ENCODE results near the gene TSSK6. TPM values are rescaled to one million over a fixed set of nuclear protein-coding genes. Genes with fewer than 3 reads are reported as not detected.
"Not testable (repeated sequence)": the region's sequence is repeated elsewhere in the genome, so short reads cannot be mapped to it uniquely, and the experiment has no call there.

TSSK6 gene
- total and polyA plus RNA-seq, 9 donors: 0.31 to 0.80 (median 0.64) TPM

DNA sequence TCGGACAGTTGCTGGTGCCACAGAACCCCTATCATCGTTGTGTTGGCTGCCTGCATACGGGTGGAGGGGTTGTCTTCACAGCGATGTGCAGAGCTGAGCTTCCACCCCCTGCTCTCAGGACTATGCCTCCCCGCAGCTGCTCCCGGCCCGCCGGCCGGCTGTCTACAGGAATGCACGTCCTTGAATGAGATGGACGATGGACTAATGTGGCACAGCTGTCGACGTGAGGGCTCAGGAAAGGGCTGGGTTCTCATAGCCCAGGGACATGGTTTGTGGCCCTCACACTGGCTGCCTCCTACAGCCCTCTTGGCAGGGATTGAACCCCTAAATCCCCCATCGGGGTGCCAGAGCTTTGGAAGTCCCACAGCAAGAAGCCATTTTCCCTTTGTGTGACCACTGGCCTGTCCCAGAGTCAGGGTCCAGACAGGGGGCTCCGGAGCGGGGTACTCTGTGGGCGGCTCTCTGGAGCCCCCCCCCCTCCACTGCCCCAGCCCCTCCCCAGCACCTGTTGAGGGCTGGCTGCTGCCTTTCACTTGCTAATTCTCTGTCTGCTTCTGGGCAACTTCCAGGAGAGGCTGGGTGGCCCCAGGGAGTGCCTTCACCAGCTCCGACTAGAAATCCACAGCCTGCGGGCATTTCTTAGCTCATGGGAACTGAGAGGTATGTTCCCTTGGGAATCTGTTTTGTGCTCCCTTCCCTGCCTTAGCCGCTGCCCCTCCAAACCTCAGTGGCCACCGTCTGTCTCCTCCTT lies 40.2 kb downstream of the TSSK6 start:
- Histone ChIP-seq H3K4me1 (ENCODE audit: control insufficient read depth, insufficient read depth, low read length) (peaks cover 55% of the 10 kb centered on the region), H3K27me3 (ENCODE audit: control insufficient read depth, insufficient read depth, low read length) (no peaks in the 10 kb centered on the region), H3K27ac (ENCODE audit: low read length) (peak overlapping the region; percentile 93), H3K9me3 (replicated peaks; ENCODE audit: control insufficient read depth, low read depth, low read length) (no peaks in the 10 kb centered on the region), H3K4me3 (ENCODE audit: low read length) (peak overlapping the region; percentile 18), H3K36me3 (ENCODE audit: control insufficient read depth, insufficient read depth, low read length) (peaks cover 17% of the 10 kb centered on the region)
- DNase-seq: peak; percentile 92
- 43% methylated on average over 14 of the region's 21 CpGs for WGBS (ENCODE audit: insufficient coverage)

DNA sequence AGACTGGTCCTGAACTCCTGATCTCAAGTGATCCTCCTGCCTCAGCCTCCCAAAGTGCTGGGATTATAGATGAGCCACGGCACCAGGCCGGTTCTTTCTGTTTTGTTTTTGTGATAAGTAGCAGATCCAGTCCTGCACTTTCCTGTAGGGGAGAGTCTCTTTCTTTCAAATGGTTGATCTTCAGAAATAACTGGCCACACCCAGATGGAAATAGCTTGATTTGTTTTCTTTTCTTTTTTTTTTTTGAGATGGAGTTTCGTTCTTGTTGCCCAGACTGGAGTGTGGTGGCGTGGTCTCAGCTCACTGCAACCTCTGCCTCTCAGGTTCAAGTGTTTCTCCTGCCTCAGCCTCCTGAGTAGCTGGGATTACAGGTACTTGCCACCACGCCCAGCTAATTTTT lies 43.2 kb downstream of the TSSK6 start:
- Histone ChIP-seq H3K4me1 (ENCODE audit: control insufficient read depth, insufficient read depth, low read length) (peaks cover 45% of the 10 kb centered on the region), H3K36me3 (ENCODE audit: control insufficient read depth, insufficient read depth, low read length) (peaks cover 23% of the 10 kb centered on the region), H3K9me3 (replicated peaks; ENCODE audit: control insufficient read depth, low read depth, low read length) (peaks cover 20% of the 10 kb centered on the region)
- H3K27ac ChIP-seq (ENCODE audit: low read length); DNase-seq; H3K4me3 ChIP-seq (ENCODE audit: low read length); H3K27me3 ChIP-seq (ENCODE audit: control insufficient read depth, insufficient read depth, low read length): not testable (repeated sequence)
- 83% methylated on average over 1 of the region's 5 CpGs for WGBS (ENCODE audit: insufficient coverage)

DNA sequence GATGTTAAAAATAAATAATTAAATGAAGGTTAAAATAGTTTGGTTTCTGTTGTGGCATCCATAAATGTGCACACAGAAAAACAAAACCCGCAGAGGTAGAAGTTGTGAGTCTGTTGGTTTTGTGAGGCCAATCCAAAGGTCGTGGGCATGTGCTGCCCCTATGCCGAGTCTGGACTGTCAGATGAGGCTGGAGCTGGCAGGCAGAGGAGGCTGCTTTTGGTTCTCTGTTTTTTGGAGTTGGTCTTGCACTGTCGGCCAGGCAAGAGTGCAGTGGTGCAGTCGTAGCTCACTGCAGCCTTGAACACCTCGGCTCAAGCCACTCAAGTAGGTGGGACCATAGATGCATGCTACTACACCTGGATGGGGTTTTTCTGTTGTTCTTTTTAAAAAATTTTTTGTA lies 43.7 kb downstream of the TSSK6 start:
- Histone ChIP-seq H3K4me1 (ENCODE audit: control insufficient read depth, insufficient read depth, low read length) (peaks cover 40% of the 10 kb centered on the region), H3K27me3 (ENCODE audit: control insufficient read depth, insufficient read depth, low read length) (no peaks in the 10 kb centered on the region), H3K9me3 (replicated peaks; ENCODE audit: control insufficient read depth, low read depth, low read length) (peaks cover 20% of the 10 kb centered on the region), H3K27ac (ENCODE audit: low read length) (no peak overlapping the region), H3K4me3 (ENCODE audit: low read length) (no peak overlapping the region), H3K36me3 (ENCODE audit: control insufficient read depth, insufficient read depth, low read length) (peaks cover 25% of the 10 kb centered on the region)
- DNase-seq: no peak
- 87% methylated on average over 3 of the region's 6 CpGs for WGBS (ENCODE audit: insufficient coverage)

DNA sequence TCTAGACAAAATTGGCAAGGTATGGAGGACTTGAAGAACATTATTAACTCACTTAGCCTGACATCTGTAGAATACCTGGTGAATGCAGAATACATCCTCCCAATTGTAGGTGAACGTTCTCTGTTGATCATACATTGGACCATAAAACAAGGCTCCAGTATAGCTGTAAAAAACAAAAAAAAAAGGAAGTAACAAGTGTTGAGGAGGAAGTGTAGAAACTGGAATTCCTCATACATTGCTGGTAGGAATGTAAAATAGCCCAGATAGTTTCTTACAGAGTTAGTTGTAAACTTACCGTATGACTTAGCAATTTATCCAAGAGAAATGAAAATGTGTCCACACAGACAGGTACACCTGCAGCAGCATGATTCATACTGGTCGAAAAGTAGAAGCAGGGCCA lies 44.8 kb downstream of the TSSK6 start:
- DNase-seq: no peak
- H3K27ac ChIP-seq (ENCODE audit: low read length): no peak overlapping the region
- no peak overlapping the region for H3K4me3 ChIP-seq (ENCODE audit: low read length)
- H3K36me3 ChIP-seq (ENCODE audit: control insufficient read depth, insufficient read depth, low read length): peaks cover 36% of the 10 kb centered on the region
- no peaks in the 10 kb centered on the region for H3K27me3 ChIP-seq (ENCODE audit: control insufficient read depth, insufficient read depth, low read length)
- peaks cover 38% of the 10 kb centered on the region for H3K4me1 ChIP-seq (ENCODE audit: control insufficient read depth, insufficient read depth, low read length)
- H3K9me3 ChIP-seq (replicated peaks; ENCODE audit: control insufficient read depth, low read depth, low read length): peaks cover 20% of the 10 kb centered on the region
- 100% methylated on average over 1 of the region's 3 CpGs for whole genome bisulfite sequencing (ENCODE audit: insufficient coverage)

DNA sequence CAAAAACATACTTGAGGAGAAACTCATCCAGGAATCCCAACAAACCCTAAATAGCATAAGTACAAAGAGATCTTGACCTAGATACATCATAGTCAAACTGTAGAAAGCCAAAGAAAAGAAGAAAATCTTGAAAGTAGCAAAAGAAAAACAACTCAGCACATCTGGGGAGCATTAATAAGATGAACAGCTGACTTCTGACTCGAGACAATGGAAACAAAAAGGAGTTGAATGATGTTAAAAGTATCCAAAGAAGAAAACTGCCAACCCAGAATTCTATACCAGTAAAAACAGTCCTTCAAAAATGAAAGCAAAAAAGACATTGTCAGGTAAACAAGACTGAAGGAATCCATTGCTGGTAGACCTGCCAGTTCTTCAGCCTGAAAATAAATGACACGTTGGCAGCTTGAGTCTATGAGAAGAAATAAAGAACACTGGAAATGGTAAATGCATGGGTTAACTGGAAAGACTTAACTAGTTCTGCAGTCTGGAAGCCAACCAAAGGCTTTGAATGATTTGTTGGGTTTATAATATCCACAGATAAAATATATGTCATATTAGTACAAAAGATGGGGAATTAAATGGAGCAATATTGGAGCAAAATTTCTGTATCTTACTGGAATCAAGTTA lies 46.8 kb downstream of the TSSK6 start:
- Histone ChIP-seq H3K4me1 (ENCODE audit: control insufficient read depth, insufficient read depth, low read length) (peaks cover 39% of the 10 kb centered on the region), H3K27me3 (ENCODE audit: control insufficient read depth, insufficient read depth, low read length) (no peaks in the 10 kb centered on the region), H3K4me3 (ENCODE audit: low read length) (no peak overlapping the region), H3K27ac (ENCODE audit: low read length) (no peak overlapping the region), H3K9me3 (replicated peaks; ENCODE audit: control insufficient read depth, low read depth, low read length) (peaks cover 20% of the 10 kb centered on the region), H3K36me3 (ENCODE audit: control insufficient read depth, insufficient read depth, low read length) (peaks cover 36% of the 10 kb centered on the region)
- DNase-seq: no peak
- WGBS (ENCODE audit: insufficient coverage): 100% methylated on average over 1 of the region's 2 CpGs

DNA sequence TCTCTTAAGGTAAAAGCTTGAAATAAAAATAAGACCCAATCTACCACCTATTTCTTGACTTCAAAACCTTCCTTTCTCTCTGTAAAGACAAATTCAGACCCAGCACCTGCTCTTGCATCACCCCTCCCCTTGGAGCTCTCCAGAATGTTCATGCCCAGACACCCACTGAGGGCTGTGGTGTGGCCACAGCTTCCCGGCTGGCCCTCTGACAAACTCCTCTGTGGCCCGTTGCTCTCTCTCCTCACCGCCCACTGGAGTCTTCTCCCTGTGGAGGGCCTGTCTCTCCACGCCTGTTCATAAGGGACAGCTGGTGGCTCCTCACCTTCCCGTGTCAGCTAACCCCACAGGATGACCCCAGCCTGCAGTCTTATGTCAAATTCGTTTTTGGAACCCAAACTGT lies 49.1 kb downstream of the TSSK6 start:
- Histone ChIP-seq H3K4me3 (ENCODE audit: low read length) (no peak overlapping the region), H3K36me3 (ENCODE audit: control insufficient read depth, insufficient read depth, low read length) (peaks cover 29% of the 10 kb centered on the region), H3K27ac (ENCODE audit: low read length) (no peak overlapping the region), H3K9me3 (replicated peaks; ENCODE audit: control insufficient read depth, low read depth, low read length) (peaks cover 20% of the 10 kb centered on the region), H3K27me3 (ENCODE audit: control insufficient read depth, insufficient read depth, low read length) (no peaks in the 10 kb centered on the region), H3K4me1 (ENCODE audit: control insufficient read depth, insufficient read depth, low read length) (peaks cover 52% of the 10 kb centered on the region)
- WGBS (ENCODE audit: insufficient coverage): 75% methylated on average over 6 of the region's 6 CpGs
- DNase-seq: no peak

DNA sequence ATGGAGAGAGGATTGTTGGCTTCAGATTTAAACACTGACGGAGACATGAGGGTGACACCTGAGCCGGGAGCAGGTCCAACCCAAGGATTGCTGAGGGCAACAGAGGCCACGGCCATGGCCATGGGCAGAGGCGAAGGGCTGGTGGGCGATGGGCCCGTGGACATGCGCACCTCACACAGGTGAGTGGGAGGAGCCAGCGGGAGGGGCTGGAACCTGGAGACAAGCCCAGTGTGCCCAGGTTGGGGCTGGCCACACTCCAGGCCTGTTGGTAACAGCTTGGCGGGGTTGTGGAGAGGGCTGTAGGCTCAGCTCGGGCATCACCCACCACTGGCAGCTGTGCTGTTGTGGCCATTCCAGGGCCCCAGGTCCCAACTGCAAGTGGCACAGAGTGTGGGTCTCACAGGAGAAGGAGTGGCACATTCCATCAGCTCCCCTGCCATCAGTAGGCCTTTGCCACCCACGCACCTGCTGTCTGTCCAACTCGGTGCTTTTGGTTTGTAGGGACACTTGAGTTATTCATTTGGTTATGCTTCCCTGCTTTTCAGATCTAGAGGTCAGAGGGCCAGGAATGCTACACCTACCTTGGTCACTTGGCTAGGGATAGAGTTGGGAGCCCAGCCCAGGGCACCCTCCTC lies 49.8 kb downstream of the TSSK6 start:
- Histone ChIP-seq H3K27ac (ENCODE audit: low read length) (no peak overlapping the region), H3K4me1 (ENCODE audit: control insufficient read depth, insufficient read depth, low read length) (peaks cover 59% of the 10 kb centered on the region), H3K4me3 (ENCODE audit: low read length) (no peak overlapping the region), H3K27me3 (ENCODE audit: control insufficient read depth, insufficient read depth, low read length) (no peaks in the 10 kb centered on the region), H3K9me3 (replicated peaks; ENCODE audit: control insufficient read depth, low read depth, low read length) (peaks cover 20% of the 10 kb centered on the region), H3K36me3 (ENCODE audit: control insufficient read depth, insufficient read depth, low read length) (peaks cover 29% of the 10 kb centered on the region)
- WGBS (ENCODE audit: insufficient coverage): 90% methylated on average over 11 of the region's 12 CpGs
- no peak for DNase-seq

DNA sequence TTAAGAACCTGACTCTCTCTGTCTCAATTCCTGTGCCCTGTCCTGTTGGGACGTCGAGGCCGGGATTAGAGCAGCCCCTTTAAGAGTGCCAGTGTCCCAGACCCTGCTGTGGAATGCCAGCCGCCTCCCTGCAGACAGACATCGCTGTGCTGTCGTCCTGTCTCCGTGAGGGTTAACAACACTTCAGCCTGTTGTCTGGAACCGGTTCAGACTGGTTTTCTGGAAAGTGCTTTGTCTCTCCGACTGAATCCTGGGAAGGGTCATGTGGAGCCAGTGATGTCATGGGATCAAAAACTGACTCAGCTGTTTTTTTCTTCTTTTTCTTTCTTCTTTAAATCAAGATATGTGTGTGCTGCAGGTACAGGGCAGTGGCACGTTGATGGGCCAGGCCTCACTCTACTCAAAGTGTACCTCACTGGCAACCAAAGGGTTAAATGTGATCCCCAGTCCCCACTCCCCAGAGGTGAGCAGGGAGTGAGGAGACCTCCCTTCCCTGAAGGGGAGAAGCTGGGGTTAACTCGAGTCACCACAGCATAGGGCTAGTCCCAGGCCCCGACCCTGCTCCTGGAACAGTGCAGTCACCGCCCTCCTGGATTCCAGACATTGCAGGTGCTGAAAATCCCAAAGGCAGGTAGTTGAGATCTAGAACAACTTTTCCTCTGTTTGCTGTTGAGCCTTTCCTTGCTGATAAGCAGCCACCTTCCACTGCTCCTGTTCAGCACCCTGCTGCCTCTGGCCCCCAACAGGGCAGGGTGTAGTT lies 50.8 kb downstream of the TSSK6 start:
- Histone ChIP-seq H3K36me3 (ENCODE audit: control insufficient read depth, insufficient read depth, low read length) (peaks cover 29% of the 10 kb centered on the region), H3K4me3 (ENCODE audit: low read length) (no peak overlapping the region), H3K27me3 (ENCODE audit: control insufficient read depth, insufficient read depth, low read length) (no peaks in the 10 kb centered on the region), H3K9me3 (replicated peaks; ENCODE audit: control insufficient read depth, low read depth, low read length) (peaks cover 20% of the 10 kb centered on the region), H3K27ac (ENCODE audit: low read length) (peak overlapping the region; percentile 95), H3K4me1 (ENCODE audit: control insufficient read depth, insufficient read depth, low read length) (peaks cover 69% of the 10 kb centered on the region)
- WGBS (ENCODE audit: insufficient coverage): 21% methylated on average over 11 of the region's 13 CpGs
- DNase-seq: peak; percentile 87
